GM12878 (cell line): ENCODE data around the gene PTK6. TPM values are rescaled to one million over a fixed set of nuclear protein-coding genes. Genes with fewer than 3 reads are reported as not detected.
A peak's percentile ranks its signal among the peaks of the same experiment; 100 is the strongest.

ENCODE experiments used
- ATAC-seq: fragments of 200-7000 bp; cut with Tn5 transposase; 3 replicates; pipeline ENCODE4 v1.9.1; 2020; ENCODE audit warnings: mild to moderate bottlenecking, moderate library complexity
- BruUV-seq: library from RNA; stranded (reverse); fragments of 400-500 nt; replicated peaks from 2 replicates; lab custom pipeline; 2021; lab: Mats Ljungman, UMichigan
- CTCF ChIA-PET: fragments of 300-600 bp; sonication (Branson Sonifier 250); formaldehyde crosslinking; extraction: SDS; loops from one replicate; lab custom pipeline; 2021; ENCODE audit warnings: inconsistent platforms; lab: Yijun Ruan, JAX
- POLR2A ChIA-PET: fragments of 350-600 bp; formaldehyde crosslinking; extraction: SDS; loops from one replicate; lab custom pipeline; 2021; ENCODE audit warnings: inconsistent platforms; lab: Charles Lee
- RAD21 ChIA-PET: fragments of 300-600 bp; sonication (Branson Sonifier 250); formaldehyde crosslinking; loops from one replicate; lab custom pipeline; 2023; ENCODE audit warnings: antibody characterized with exemption; ENCODE audit not compliant: unreplicated experiment; lab: Charles Lee
- SMC1A ChIA-PET: fragments of 300-600 bp; sonication (Branson Sonifier 250); formaldehyde crosslinking; loops from one replicate; lab custom pipeline; 2023; ENCODE audit not compliant: unreplicated experiment, uncharacterized antibody; lab: Charles Lee
- DNase-seq: peaks from one replicate; pipeline ENCODE4 v3.0.0-alpha.2; 2011; ENCODE audit warnings: low read depth, low spot score
- FAIRE-seq: peaks from 3 replicates; lab custom pipeline; 2011; peaks lifted over from hg19 to GRCh38; lab: Jason Lieb, UNC
- H2AFZ ChIP-seq: 2 replicates; pipeline ENCODE4 v1.6.0; 2011; ENCODE audit warnings: low read depth, low read length, control low read depth; ENCODE audit not compliant: control insufficient read depth
- H3K27ac ChIP-seq: 2 replicates; pipeline ENCODE4 v1.5.1; 2011; ENCODE audit warnings: control low read depth; ENCODE audit not compliant: control insufficient read depth, insufficient read depth
- H3K27me3 ChIP-seq, 2 experiments: replicated peaks in 1 of 2; 2 replicates each; pipeline versions ENCODE4 v1.6.0 to v1.6.1; 2011; ENCODE audit warnings: low read length in 1 of 2; ENCODE audit not compliant: control insufficient read depth in 2 of 2, insufficient read depth in 2 of 2
- H3K36me3 ChIP-seq, 2 experiments: 2 replicates each; pipeline ENCODE4 v1.5.1; 2011; ENCODE audit warnings: low read length in 1 of 2; ENCODE audit not compliant: control insufficient read depth in 2 of 2, insufficient read depth in 2 of 2
- H3K4me1 ChIP-seq: 2 replicates; pipeline ENCODE4 v1.6.1; 2011; ENCODE audit warnings: mild to moderate bottlenecking, low read length, moderate library complexity, mixed read lengths; ENCODE audit not compliant: control insufficient read depth, insufficient read depth
- H3K4me2 ChIP-seq: 2 replicates; pipeline ENCODE4 v1.6.0; 2011; ENCODE audit warnings: control low read depth; ENCODE audit not compliant: control insufficient read depth, insufficient read depth
- H3K4me3 ChIP-seq: fragments of 200-600 bp; sonication (generic); 2 replicates; pipeline ENCODE4 v1.5.1; 2016
- H3K79me2 ChIP-seq: 2 replicates; pipeline ENCODE4 v1.6.0; 2011; ENCODE audit warnings: low read length; ENCODE audit not compliant: control insufficient read depth, insufficient read depth
- H3K9ac ChIP-seq: 2 replicates; pipeline ENCODE4 v1.8.0; 2011; ENCODE audit warnings: low read length, control low read depth, mixed read lengths; ENCODE audit not compliant: control insufficient read depth, insufficient read depth
- H3K9me3 ChIP-seq: replicated peaks from 3 replicates; pipeline ENCODE4 v1.5.1; 2011; ENCODE audit warnings: mild to moderate bottlenecking, low read length; ENCODE audit not compliant: control insufficient read depth, insufficient read depth
- H4K20me1 ChIP-seq: 2 replicates; pipeline ENCODE4 v1.6.0; 2011; ENCODE audit not compliant: control insufficient read depth, insufficient read depth
- BHLHE40 ChIP-seq, 2 experiments: fragments of 450-650 bp in 1 of 2; IDR thresholded peaks; 2 replicates each; pipeline ENCODE4 v1.6.1; 2011 to 2017; ENCODE audit warnings: low read depth in 2 of 2, borderline replicate concordance in 1 of 2, improper control_type of control experiment in 1 of 2, low read length in 1 of 2, mild to moderate bottlenecking in 1 of 2
- BMI1 ChIP-seq: fragments of 450-650 bp; IDR thresholded peaks from 2 replicates; pipeline ENCODE4 v1.6.1; 2016; ENCODE audit warnings: mild to moderate bottlenecking, moderate library complexity, borderline replicate concordance
- EED ChIP-seq: sonication (generic); IDR thresholded peaks from 2 replicates; pipeline ENCODE4 v1.6.1; 2016; ENCODE audit warnings: antibody characterized with exemption, low read depth
- ESRRA ChIP-seq: IDR thresholded peaks from 2 replicates; pipeline ENCODE4 v1.6.1; 2012; ENCODE audit warnings: mild to moderate bottlenecking, low read length, improper control_type of control experiment
- GABPA ChIP-seq: IDR thresholded peaks from 2 replicates; pipeline ENCODE4 v1.6.1; 2014; ENCODE audit warnings: antibody characterized with exemption, low read depth, mild to moderate bottlenecking, inconsistent platforms
- JUND ChIP-seq: IDR thresholded peaks from 2 replicates; pipeline ENCODE4 v1.6.1; 2012; ENCODE audit warnings: low read depth, mild to moderate bottlenecking, low read length, improper control_type of control experiment, moderate library complexity
- LARP7 ChIP-seq: fragments of 450-650 bp; IDR thresholded peaks from 2 replicates; pipeline ENCODE4 v1.6.1; 2017; ENCODE audit warnings: mild to moderate bottlenecking
- NBN ChIP-seq: fragments of 450-650 bp; IDR thresholded peaks from 2 replicates; pipeline ENCODE4 v1.6.1; 2016
- RAD21 ChIP-seq: IDR thresholded peaks from 2 replicates; pipeline ENCODE4 v1.6.1; 2011; ENCODE audit warnings: mild to moderate bottlenecking, low read depth, low read length, moderate library complexity; ENCODE audit not compliant: insufficient read depth
- RCOR1 ChIP-seq: conservative IDR thresholded peaks from 2 replicates; pipeline ENCODE4 v1.6.1; 2012; ENCODE audit warnings: low read depth, low read length, improper control_type of control experiment
- SREBF2 ChIP-seq: IDR thresholded peaks from 2 replicates; pipeline ENCODE4 v1.6.1; 2012; ENCODE audit warnings: mild to moderate bottlenecking, low read length
- TARDBP ChIP-seq: IDR thresholded peaks from 2 replicates; pipeline ENCODE4 v1.6.1; 2016; ENCODE audit warnings: borderline replicate concordance
- YBX1 ChIP-seq: fragments of 450-650 bp; IDR thresholded peaks from 2 replicates; pipeline ENCODE4 v1.6.1; 2016; ENCODE audit warnings: antibody characterized with exemption
- ZNF207 ChIP-seq: fragments of 450-650 bp; IDR thresholded peaks from 2 replicates; pipeline ENCODE4 v1.6.1; 2014; ENCODE audit warnings: antibody characterized with exemption, mild to moderate bottlenecking, borderline replicate concordance
- WGBS: methylation state at CpG from one replicate; pipeline ENCODE4 v1.1.6; 2016; ENCODE audit warnings: low lambda C conversion rate; ENCODE audit not compliant: insufficient replicate concordance, insufficient coverage; ENCODE audit errors: missing lambda C conversion rate; 5-methylcytosine and 5-hydroxymethylcytosine counted together
- in situ Hi-C: fragments of 300-500 bp; cut with MboI; formaldehyde crosslinking; loops from 9 replicates; pipeline ENCODE4 v1.14.3; 2018; ENCODE audit warnings: mixed read lengths
- intact Hi-C: fragments of 100-400 bp; cut with micrococcal nuclease; formaldehyde crosslinking; loops from one replicate; pipeline ENCODE4 v1.14.2; 2022; ENCODE audit not compliant: unreplicated experiment
- polyA plus RNA-seq, 11 experiments: library from polyadenylated mRNA; depleted of rRNA in 4 of 11; unstranded in 6 of 11; stranded (reverse) in 5 of 11; fragments of >200 nt; fragmentation: Nextera tagmentation in 4 of 11; fragmentation: Illumina TruSeq in 1 of 11; extraction: Ambion mirVana in 4 of 11; extraction: Trizol in 1 of 11; gene quantifications; 1 replicate in 1 of 11; 2 replicates in 10 of 11; pipeline versions ENCODE4 v1.2.1 to v1.2.3, GENCODE V29; 2011 to 2016; ENCODE audit warnings: inconsistent platforms in 2 of 11, missing spikeins in 2 of 11, low read depth in 1 of 11
- total RNA-seq, 4 experiments: library from RNA; depleted of rRNA in 3 of 4; stranded (reverse); fragments of >200 nt in 3 of 4; fragmentation: Illumina TruSeq in 1 of 4; extraction: Trizol in 1 of 4; gene quantifications; 2 replicates each; pipeline versions ENCODE4 v1.2.1 to v1.2.3, GENCODE V29; 2013 to 2021
- TF ChIP-seq, protein P1 (sequence below): IDR thresholded peaks from 2 replicates; pipeline ENCODE4 v1.6.1; 2011; ENCODE audit warnings: borderline replicate concordance, low read depth, mild to moderate bottlenecking, moderate library complexity, mixed read lengths, low read length; ENCODE audit not compliant: insufficient read depth; ENCODE audit errors: extremely low read length
- TF ChIP-seq, protein P2 (sequence below): fragments of 450-650 bp; IDR thresholded peaks from 2 replicates; pipeline ENCODE4 v1.6.1; 2016; ENCODE audit warnings: mild to moderate bottlenecking, moderate library complexity, borderline replicate concordance

The PTK6 gene
- total and polyA plus RNA-seq, 10 of the 15 experiments (the other 5 are each of a cell fraction or from before 2014, with no cell fraction given) = 0.02 to 0.21 (median 0.09) TPM; not detected in 3

DNA sequence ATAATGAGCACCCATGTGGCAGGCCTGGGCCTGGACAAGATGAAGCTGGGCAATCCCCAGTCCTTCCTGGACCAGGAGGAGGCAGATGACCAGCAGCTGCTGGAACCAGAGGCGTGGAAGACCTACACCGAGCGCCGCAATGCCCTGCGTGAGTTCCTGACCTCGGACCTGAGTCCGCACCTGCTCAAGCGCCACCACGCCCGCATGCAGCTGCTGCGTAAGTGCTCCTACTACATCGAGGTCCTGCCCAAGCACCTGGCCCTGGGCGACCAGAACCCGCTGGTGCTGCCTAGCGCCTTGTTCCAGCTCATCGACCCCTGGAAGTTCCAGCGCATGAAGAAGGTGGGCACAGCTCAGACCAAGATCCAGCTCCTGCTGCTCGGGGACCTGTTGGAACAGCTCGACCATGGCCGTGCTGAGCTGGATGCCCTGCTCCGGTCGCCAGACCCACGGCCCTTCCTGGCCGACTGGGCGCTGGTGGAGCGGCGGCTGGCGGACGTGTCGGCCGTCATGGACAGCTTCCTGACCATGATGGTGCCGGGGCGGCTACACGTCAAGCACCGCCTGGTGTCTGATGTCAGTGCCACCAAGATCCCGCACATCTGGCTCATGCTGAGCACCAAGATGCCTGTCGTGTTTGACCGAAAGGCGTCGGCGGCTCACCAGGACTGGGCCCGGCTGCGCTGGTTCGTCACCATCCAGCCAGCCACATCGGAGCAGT lies 18.6 kb upstream of the PTK6 start (continued):
- TF ChIP-seq, protein P1, sequence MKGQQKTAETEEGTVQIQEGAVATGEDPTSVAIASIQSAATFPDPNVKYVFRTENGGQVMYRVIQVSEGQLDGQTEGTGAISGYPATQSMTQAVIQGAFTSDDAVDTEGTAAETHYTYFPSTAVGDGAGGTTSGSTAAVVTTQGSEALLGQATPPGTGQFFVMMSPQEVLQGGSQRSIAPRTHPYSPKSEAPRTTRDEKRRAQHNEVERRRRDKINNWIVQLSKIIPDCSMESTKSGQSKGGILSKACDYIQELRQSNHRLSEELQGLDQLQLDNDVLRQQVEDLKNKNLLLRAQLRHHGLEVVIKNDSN = no peak
- TF ChIP-seq RCOR1 (no peak), RAD21 (no peak), GABPA (no peak), ESRRA (no peak), TARDBP (no peak)
- TF ChIP-seq, all 136 proteins: peak for 0

DNA sequence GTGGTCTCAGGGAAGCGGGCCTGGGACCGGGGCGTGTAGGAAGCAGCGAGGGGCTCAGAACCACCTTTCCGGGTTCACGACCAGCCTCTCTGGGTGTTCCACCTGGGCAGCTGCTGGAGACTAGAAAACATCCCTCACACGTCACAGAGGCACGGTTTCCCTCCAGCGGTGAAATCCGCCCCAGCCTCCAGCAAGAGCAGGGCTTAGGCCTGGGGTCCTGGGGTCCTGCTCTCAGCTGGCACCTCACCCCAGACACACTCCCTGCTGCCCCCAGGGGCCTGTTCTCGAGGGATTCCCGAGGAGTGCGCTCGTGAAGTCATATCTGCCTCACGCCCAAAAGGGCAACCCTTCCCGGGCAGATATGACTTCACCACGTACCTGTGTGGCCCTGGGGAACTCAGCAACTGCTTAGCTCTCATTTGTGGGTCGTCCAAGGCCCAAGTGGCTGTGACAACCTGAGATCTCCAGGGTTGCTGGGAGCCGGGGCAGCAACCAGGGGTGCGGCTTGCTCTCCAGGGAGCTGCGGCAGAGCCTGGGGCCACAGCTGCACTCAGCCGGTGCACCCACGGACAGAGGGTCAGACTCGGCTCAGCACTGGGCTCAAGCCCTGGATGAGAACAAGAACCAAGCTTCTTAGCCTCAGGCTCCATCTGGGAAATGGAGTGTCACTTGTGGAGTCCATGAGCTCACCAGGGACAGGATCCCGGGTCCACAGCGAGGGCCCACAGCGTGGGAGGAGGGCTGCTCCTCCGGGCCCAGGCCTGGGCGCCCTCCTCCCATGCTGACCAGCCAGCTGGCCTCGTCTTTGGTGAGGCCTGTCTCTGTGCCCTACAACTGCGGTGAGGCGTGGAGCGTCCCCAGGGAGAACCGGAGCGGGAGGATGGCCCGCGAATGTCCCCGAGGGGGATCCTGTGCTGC lies 17.4 kb upstream of the PTK6 start:
- Histone ChIP-seq H2AFZ (no peak overlapping the region), H4K20me1 (no peaks in the 10 kb centered on the region; the same call in 1 of the 2 replicates), H3K27ac (no peak overlapping the region), H3K79me2 (no peaks in the 10 kb centered on the region), H3K4me1 (peaks cover 22% of the 10 kb centered on the region), H3K4me3 (peak overlapping the region; percentile 65), H3K36me3 (no peaks in the 10 kb centered on the region), H3K9me3 (no peaks in the 10 kb centered on the region), H3K4me2 (peak overlapping the region; percentile 90; the same call in 1 of the 2 replicates), H3K9ac (no peak overlapping the region), H3K27me3 (no peaks in the 10 kb centered on the region)
- in situ Hi-C loops (no loop called here), intact Hi-C loops (loop anchor here (1.0 kb wide), 1 partner anchor 73 kb away; the partner anchor contains the start of gene GMEB2)
- DNase-seq (no peak), ATAC-seq (peak; percentile 51), FAIRE-seq (no peak)
- ChIA-PET POLR2A (interaction anchor here (1.1 to 1.7 kb wide), 3 partner anchors 16 to 20 kb away, joined by 3 to 6 read pairs (median 5); partner anchors contain the start of gene HELZ2), SMC1A (interaction anchor here (1.1 to 1.6 kb wide), 4 partner anchors 9 to 651 kb away, joined by 3 to 5 read pairs (median 4); no protein-coding TSS in a partner anchor), CTCF (interaction anchor here (0.6 to 2.7 kb wide), 6 partner anchors 8 to 24 kb away, joined by 3 to 9 read pairs (median 4); partner anchors contain the start of gene PTK6), RAD21 (interaction anchor here (1.2 to 2.2 kb wide), 3 partner anchors 16 to 87 kb away, joined by 4 to 17 read pairs (median 8); partner anchors contain the start of genes HELZ2 and PTK6)
- no TSS peak for BruUV-seq
- WGBS = 19% methylated on average over 37 of the region's 38 CpGs
- TF ChIP-seq EED (no peak), BHLHE40 (IDR thresholded peaks at IDR 0.05; ENCODE audit: borderline replicate concordance in 1 of 2, low read depth in 2 of 2, low read length in 1 of 2) (peak in 1 of 2 experiments; percentile 34; a peak in 2 of 4 replicates), BMI1 (no peak), LARP7 (0 out of 2 replicates have a peak, but pooled peaks have one; percentile 28), YBX1 (no peak), SREBF2 (no peak), NBN (no peak), JUND (no peak), ZNF207 (no peak)
- TF ChIP-seq, protein P2, sequence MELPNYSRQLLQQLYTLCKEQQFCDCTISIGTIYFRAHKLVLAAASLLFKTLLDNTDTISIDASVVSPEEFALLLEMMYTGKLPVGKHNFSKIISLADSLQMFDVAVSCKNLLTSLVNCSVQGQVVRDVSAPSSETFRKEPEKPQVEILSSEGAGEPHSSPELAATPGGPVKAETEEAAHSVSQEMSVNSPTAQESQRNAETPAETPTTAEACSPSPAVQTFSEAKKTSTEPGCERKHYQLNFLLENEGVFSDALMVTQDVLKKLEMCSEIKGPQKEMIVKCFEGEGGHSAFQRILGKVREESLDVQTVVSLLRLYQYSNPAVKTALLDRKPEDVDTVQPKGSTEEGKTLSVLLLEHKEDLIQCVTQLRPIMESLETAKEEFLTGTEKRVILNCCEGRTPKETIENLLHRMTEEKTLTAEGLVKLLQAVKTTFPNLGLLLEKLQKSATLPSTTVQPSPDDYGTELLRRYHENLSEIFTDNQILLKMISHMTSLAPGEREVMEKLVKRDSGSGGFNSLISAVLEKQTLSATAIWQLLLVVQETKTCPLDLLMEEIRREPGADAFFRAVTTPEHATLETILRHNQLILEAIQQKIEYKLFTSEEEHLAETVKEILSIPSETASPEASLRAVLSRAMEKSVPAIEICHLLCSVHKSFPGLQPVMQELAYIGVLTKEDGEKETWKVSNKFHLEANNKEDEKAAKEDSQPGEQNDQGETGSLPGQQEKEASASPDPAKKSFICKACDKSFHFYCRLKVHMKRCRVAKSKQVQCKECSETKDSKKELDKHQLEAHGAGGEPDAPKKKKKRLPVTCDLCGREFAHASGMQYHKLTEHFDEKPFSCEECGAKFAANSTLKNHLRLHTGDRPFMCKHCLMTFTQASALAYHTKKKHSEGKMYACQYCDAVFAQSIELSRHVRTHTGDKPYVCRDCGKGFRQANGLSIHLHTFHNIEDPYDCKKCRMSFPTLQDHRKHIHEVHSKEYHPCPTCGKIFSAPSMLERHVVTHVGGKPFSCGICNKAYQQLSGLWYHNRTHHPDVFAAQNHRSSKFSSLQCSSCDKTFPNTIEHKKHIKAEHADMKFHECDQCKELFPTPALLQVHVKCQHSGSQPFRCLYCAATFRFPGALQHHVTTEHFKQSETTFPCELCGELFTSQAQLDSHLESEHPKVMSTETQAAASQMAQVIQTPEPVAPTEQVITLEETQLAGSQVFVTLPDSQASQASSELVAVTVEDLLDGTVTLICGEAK = no peak
